ENCODE results near the gene TPD52L1.

TPD52L1 gene

DNA sequence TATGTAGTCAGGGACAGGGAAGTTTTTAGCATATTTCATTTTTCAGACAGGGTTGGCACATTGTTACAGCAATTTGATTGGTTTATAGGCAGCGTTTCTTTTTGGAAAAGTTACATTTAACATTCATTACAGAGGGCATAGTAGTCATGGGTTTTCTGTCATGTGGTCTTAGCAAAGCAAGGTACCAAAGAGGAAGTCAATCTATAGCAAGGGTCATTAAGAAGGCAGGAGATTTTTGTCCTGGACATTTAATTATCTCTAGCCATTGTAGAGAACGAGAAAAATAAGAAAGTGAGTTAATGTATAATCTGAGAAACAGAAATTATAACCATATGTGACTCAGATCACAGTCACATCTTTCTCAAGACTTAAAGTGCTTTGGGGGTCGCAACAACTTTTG, 47.4 kb downstream of the TPD52L1 start:
- TF ChIP-seq GATA2 (IDR thresholded peaks at IDR 0.05; ENCODE audit: low read depth, low read length) = no peak
- TF ChIP-seq GATA3 (IDR thresholded peaks at IDR 0.05; ENCODE audit: low read depth, low read length) = no peak

- TF ChIP-seq GATA3 (IDR thresholded peaks at IDR 0.05; ENCODE audit: low read depth, low read length) (no peak), GATA2 (IDR thresholded peaks at IDR 0.05; ENCODE audit: low read depth, low read length) (no peak)
Observed at GRCh38 chr6:125201961-125202729, 48.6 kb downstream of the TPD52L1 start.

DNA sequence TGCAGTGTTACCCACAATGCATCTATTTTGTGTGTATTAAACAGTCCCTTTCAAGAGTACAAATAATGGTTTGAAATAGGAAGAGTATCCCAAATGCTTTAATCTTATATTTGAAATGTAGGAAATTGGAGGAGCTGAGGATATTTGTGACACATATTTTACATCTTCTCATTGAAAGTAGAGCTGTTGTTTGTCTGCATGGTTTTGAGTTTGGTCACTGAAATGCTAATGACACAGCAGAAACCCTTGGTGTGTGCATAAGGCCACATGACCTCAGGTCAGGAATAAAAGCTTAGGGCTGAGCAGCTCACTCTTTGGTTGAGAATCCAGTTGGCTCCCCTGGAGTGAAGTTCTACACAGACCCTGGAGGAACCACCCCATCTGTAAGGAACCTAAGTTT, 49.8 kb downstream of the TPD52L1 start:
- TF ChIP-seq GATA2 (IDR thresholded peaks at IDR 0.05; ENCODE audit: low read depth, low read length) (no peak), GATA3 (IDR thresholded peaks at IDR 0.05; ENCODE audit: low read depth, low read length) (no peak)

DNA sequence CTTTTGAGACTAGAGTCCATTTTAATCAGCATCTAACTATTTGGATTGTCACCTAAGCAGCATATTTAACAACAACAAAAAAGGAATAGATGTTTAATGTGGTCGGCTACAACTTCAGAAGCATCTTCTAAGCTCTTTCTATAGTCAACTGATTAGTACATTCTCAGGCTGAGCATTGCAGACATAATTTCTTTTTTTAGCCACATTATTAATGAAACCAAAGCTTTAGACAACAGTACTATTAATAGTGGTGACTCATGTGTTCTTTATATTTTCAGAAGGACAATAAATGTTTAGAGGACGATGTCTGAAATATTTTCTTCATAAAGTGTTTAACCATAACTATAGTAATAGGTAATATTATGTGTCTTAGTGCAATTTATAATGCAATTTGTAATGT, 52.4 kb downstream of the TPD52L1 start:
- TF ChIP-seq GATA2 (IDR thresholded peaks at IDR 0.05; ENCODE audit: low read depth, low read length) (no peak), GATA3 (IDR thresholded peaks at IDR 0.05; ENCODE audit: low read depth, low read length) (no peak)

- TF ChIP-seq GATA3 (IDR thresholded peaks at IDR 0.05; ENCODE audit: low read depth, low read length) (no peak), GATA2 (IDR thresholded peaks at IDR 0.05; ENCODE audit: low read depth, low read length) (no peak)
Observed at GRCh38 chr6:125206389-125206788, 52.8 kb downstream of the TPD52L1 start.

GRCh38 chr6:125207956-125208355, 54.4 kb downstream of the TPD52L1 start:
- TF ChIP-seq GATA3 (IDR thresholded peaks at IDR 0.05; ENCODE audit: low read depth, low read length) (no peak), GATA2 (IDR thresholded peaks at IDR 0.05; ENCODE audit: low read depth, low read length) (no peak)

DNA sequence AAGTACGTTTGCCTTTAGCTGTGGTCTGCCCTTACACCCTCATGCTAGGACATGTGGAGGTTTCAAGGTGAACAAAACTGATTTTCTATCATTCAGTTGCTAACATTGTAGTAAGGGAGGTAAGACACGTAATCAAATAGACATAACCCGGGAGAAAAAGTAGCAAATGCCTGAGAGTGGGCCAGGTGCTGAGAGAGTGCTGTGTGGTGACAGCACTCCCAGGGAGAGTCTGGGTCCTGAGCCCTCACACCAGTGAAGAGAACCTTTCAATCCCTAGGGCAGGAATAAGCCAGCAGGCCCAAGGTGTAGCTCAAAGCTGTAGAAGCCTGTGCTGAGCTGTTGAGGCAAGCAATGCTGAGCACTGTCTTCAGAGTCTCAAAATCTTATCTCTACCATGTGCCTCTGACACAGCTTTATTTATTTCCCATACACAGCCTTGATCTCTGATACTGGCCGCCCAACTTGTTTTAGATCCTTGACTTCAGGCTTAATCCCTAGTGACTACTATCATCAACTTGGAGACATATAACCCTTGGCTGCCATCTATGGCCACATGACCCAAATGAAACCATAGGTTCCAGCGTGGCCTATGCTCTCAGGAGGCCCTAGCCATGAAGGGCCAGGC, 55.2 kb downstream of the TPD52L1 start:
- TF ChIP-seq GATA3 (IDR thresholded peaks at IDR 0.05; ENCODE audit: low read depth, low read length) = no peak
- TF ChIP-seq GATA2 (IDR thresholded peaks at IDR 0.05; ENCODE audit: low read depth, low read length) = no peak

- TF ChIP-seq GATA2 (IDR thresholded peaks at IDR 0.05; ENCODE audit: low read depth, low read length) (no peak), GATA3 (IDR thresholded peaks at IDR 0.05; ENCODE audit: low read depth, low read length) (no peak)
Observed at GRCh38 chr6:125210667-125211066, 57.1 kb downstream of the TPD52L1 start.

GRCh38 chr6:125211352-125211751, 57.8 kb downstream of the TPD52L1 start:
- TF ChIP-seq GATA3 (IDR thresholded peaks at IDR 0.05; ENCODE audit: low read depth, low read length) (no peak), GATA2 (IDR thresholded peaks at IDR 0.05; ENCODE audit: low read depth, low read length) (no peak)

- TF ChIP-seq GATA3 (IDR thresholded peaks at IDR 0.05; ENCODE audit: low read depth, low read length) (no peak), GATA2 (IDR thresholded peaks at IDR 0.05; ENCODE audit: low read depth, low read length) (no peak)
Observed at GRCh38 chr6:125212377-125212776, 58.8 kb downstream of the TPD52L1 start.

DNA sequence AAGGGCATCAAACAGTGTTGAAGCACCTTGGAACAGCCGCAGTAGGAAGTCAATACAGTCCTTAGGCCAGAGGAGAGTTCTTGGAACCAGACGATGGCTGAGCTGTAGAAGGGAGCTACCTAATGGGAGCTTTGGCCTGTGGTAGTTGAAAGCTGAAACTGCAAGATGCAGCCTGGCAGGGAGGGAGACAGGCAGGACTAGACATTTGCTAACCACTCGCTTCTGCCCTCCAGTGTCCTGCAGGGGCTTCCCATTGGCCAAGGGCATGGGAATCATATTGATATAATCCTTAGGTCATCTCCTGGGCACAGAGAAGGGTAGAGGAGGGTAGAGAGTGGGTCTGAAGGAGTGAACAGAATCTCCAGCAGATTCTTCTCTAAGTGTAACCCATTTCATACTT, 60.4 kb downstream of the TPD52L1 start:
- TF ChIP-seq GATA2 (IDR thresholded peaks at IDR 0.05; ENCODE audit: low read depth, low read length) (no peak), GATA3 (IDR thresholded peaks at IDR 0.05; ENCODE audit: low read depth, low read length) (no peak)

DNA sequence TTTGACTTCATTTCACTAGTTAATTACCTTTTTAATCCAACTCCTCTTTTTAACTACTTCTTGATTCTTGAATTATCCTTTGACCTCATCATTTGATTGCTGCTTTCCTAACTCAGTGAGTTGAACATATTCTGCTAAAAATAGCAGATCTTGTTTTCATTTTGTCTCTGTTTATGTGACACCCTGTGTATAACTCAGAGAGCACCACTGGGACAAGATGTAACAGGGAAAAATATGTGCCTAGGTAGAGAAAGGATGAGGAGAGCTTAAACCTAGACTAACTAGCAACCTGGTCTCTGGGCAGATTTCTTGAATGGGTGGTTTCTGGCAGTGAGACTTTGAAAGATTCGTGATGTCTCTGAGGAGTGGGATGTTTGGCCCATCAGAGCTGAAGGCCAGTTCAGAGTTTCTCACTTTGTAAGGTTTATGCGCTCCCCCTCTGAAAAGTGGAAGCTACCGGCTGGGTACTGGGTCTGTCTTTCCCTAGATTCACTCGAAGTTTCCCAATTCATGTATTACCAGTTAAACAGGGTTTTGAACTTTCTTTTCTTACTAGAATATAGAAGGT, 61.8 kb downstream of the TPD52L1 start:
- TF ChIP-seq GATA2 (IDR thresholded peaks at IDR 0.05; ENCODE audit: low read depth, low read length) (no peak), GATA3 (IDR thresholded peaks at IDR 0.05; ENCODE audit: low read depth, low read length) (no peak)

GRCh38 chr6:125216015-125216414, 62.4 kb downstream of the TPD52L1 start:
- TF ChIP-seq GATA3 (IDR thresholded peaks at IDR 0.05; ENCODE audit: low read depth, low read length) (no peak), GATA2 (IDR thresholded peaks at IDR 0.05; ENCODE audit: low read depth, low read length) (no peak)

- TF ChIP-seq GATA3 (IDR thresholded peaks at IDR 0.05; ENCODE audit: low read depth, low read length) = no peak
- no peak for TF ChIP-seq GATA2 (IDR thresholded peaks at IDR 0.05; ENCODE audit: low read depth, low read length)
Observed at GRCh38 chr6:125217369-125217768, 63.8 kb downstream of the TPD52L1 start.

GRCh38 chr6:125217992-125218391, 64.4 kb downstream of the TPD52L1 start:
- TF ChIP-seq GATA3 (IDR thresholded peaks at IDR 0.05; ENCODE audit: low read depth, low read length) (no peak), GATA2 (IDR thresholded peaks at IDR 0.05; ENCODE audit: low read depth, low read length) (no peak)

Data from SH-SY5Y (cell line).